Vagina (tissue), 2 donors: ENCODE data around the gene GRAMD1C.

ENCODE experiments used
- CTCF ChIP-seq, 3 experiments: fragments of 450-650 bp in 2 of 3; fragments of 200-600 bp in 1 of 3; sonication (generic) in 1 of 3; IDR thresholded peaks; one replicate each; pipeline ENCODE4 v1.5.1; 2017 to 2019; ENCODE audit warnings: antibody characterized with exemption in 3 of 3, mild to moderate bottlenecking in 2 of 3, moderate library complexity in 2 of 3
- POLR2A ChIP-seq, 2 donors: fragments of 450-650 bp; IDR thresholded peaks; one replicate each; pipeline ENCODE4 v1.6.1; 2017; ENCODE audit warnings: antibody characterized with exemption in 2 of 2, mild to moderate bottlenecking in 2 of 2, moderate library complexity in 2 of 2
- POLR2AphosphoS5 ChIP-seq, 2 donors: sonication (generic); formaldehyde crosslinking; IDR thresholded peaks; one replicate each; pipeline ENCODE4 v1.9.0; 2017; ENCODE audit warnings: antibody characterized with exemption in 2 of 2, mild to moderate bottlenecking in 2 of 2, low read depth in 1 of 2; ENCODE audit not compliant: insufficient read depth in 1 of 2

- TF ChIP-seq CTCF (IDR thresholded peaks at IDR 0.05) = no peak
- no peak for TF ChIP-seq POLR2A (IDR thresholded peaks at IDR 0.05)
- no peak for TF ChIP-seq POLR2AphosphoS5 (IDR thresholded peaks at IDR 0.05; ENCODE audit: insufficient read depth in 1 of 2, low read depth in 1 of 2)
Measured at GRCh38 chr3:113878403-113878802, 39.8 kb downstream of the GRAMD1C start.
